SK-N-SH treated with all-trans-retinoic acid at 6 μM for 48 hours (cell line): ENCODE measurements around the gene PRICKLE1.

ENCODE experiments used
- ATAC-seq: fragments of 200-7000 bp; cut with Tn5 transposase; 3 replicates; pipeline ENCODE4 v1.9.1; 2020; ENCODE audit warnings: mild to moderate bottlenecking, moderate library complexity
- ARNTL ChIP-seq: fragments of 450-650 bp; formaldehyde crosslinking; IDR thresholded peaks from 2 replicates; pipeline ENCODE4 v1.5.0; 2020; ENCODE audit warnings: low read depth, mild to moderate bottlenecking, moderate library complexity, borderline replicate concordance
- BACH2 ChIP-seq: fragments of 250-450 bp; sonication (Bioruptor Pico); IDR thresholded peaks from 2 replicates; pipeline ENCODE4 v1.9.0; 2021; ENCODE audit warnings: mild to moderate bottlenecking, borderline replicate concordance
- CSDC2 ChIP-seq: fragments of 250-450 bp; sonication (Bioruptor Pico); IDR thresholded peaks from 2 replicates; pipeline ENCODE4 v1.5.0; 2020; ENCODE audit warnings: mild to moderate bottlenecking, moderate library complexity
- ESRRG ChIP-seq: fragments of 250-450 bp; sonication (Bioruptor Pico); IDR thresholded peaks from 2 replicates; pipeline ENCODE4 v1.6.1; 2021; ENCODE audit warnings: mild to moderate bottlenecking
- GLIS3 ChIP-seq: fragments of 250-450 bp; sonication (Bioruptor Pico); IDR thresholded peaks from 2 replicates; pipeline ENCODE4 v1.5.0; 2020; ENCODE audit warnings: mild to moderate bottlenecking, moderate library complexity
- ISL1 ChIP-seq: fragments of 250-450 bp; sonication (Bioruptor Pico); IDR thresholded peaks from 2 replicates; pipeline ENCODE4 v2.1.2; 2022; ENCODE audit warnings: mild to moderate bottlenecking, moderate library complexity
- PATZ1 ChIP-seq: fragments of 250-450 bp; sonication (Bioruptor Pico); IDR thresholded peaks from 2 replicates; pipeline ENCODE4 v1.8.0; 2020; ENCODE audit warnings: mild to moderate bottlenecking, moderate library complexity, borderline replicate concordance
- PPARA ChIP-seq: fragments of 250-450 bp; sonication (Bioruptor Pico); IDR thresholded peaks from 2 replicates; pipeline ENCODE4 v1.5.0; 2020; ENCODE audit warnings: mild to moderate bottlenecking, borderline replicate concordance
- RARB ChIP-seq: fragments of 250-450 bp; sonication (Bioruptor Pico); IDR thresholded peaks from 2 replicates; pipeline ENCODE4 v1.8.0; 2021; ENCODE audit warnings: mild to moderate bottlenecking, moderate library complexity
- SNAI2 ChIP-seq: fragments of 250-450 bp; sonication (Bioruptor Pico); IDR thresholded peaks from 2 replicates; pipeline ENCODE4 v1.5.0; 2020; ENCODE audit warnings: mild to moderate bottlenecking, moderate library complexity
- TCF4 ChIP-seq: fragments of 250-450 bp; sonication (Bioruptor Pico); IDR thresholded peaks from 2 replicates; pipeline ENCODE4 v1.8.0; 2021; ENCODE audit warnings: mild to moderate bottlenecking, moderate library complexity, borderline replicate concordance
- TOX ChIP-seq: fragments of 250-450 bp; sonication (Bioruptor Pico); IDR thresholded peaks from 2 replicates; pipeline ENCODE4 v1.8.0; 2021; ENCODE audit warnings: mild to moderate bottlenecking, moderate library complexity, borderline replicate concordance
- TSHZ2 ChIP-seq: fragments of 250-450 bp; sonication (Bioruptor Pico); IDR thresholded peaks from 2 replicates; pipeline ENCODE4 v1.5.0; 2020; ENCODE audit warnings: mild to moderate bottlenecking, moderate library complexity
- ZC3H10 ChIP-seq: fragments of 250-450 bp; sonication (Bioruptor Pico); IDR thresholded peaks from 2 replicates; pipeline ENCODE4 v1.5.1; 2021; ENCODE audit warnings: mild to moderate bottlenecking, moderate library complexity
- ZFP3 ChIP-seq: fragments of 250-450 bp; sonication (Bioruptor Pico); IDR thresholded peaks from 2 replicates; pipeline ENCODE4 v1.5.0; 2020; ENCODE audit warnings: mild to moderate bottlenecking, moderate library complexity
- ZFP30 ChIP-seq: fragments of 450-650 bp; formaldehyde crosslinking; IDR thresholded peaks from 2 replicates; pipeline ENCODE4 v1.5.0; 2022; ENCODE audit warnings: mild to moderate bottlenecking, moderate library complexity
- ZNF565 ChIP-seq: fragments of 450-650 bp; formaldehyde crosslinking; conservative IDR thresholded peaks from 2 replicates; pipeline ENCODE4 v1.5.0; 2020; ENCODE audit warnings: low read depth, mild to moderate bottlenecking, moderate library complexity
- ZNF70 ChIP-seq: fragments of 450-650 bp; formaldehyde crosslinking; IDR thresholded peaks from 2 replicates; pipeline ENCODE4 v1.5.0; 2020; ENCODE audit warnings: mild to moderate bottlenecking, moderate library complexity
- ZNF8 ChIP-seq: fragments of 450-650 bp; formaldehyde crosslinking; IDR thresholded peaks from 2 replicates; pipeline ENCODE4 v1.5.0; 2020; ENCODE audit warnings: mild to moderate bottlenecking, moderate library complexity
- TF ChIP-seq, protein P1 (sequence below): fragments of 250-450 bp; sonication (Bioruptor Pico); IDR thresholded peaks from 2 replicates; pipeline ENCODE4 v1.8.0; 2021; ENCODE audit warnings: low read depth, mild to moderate bottlenecking, moderate library complexity, borderline replicate concordance
- TF ChIP-seq, protein P2 (sequence below): fragments of 250-450 bp; sonication (Bioruptor Pico); IDR thresholded peaks from 2 replicates; pipeline ENCODE4 v1.5.1; 2021; ENCODE audit warnings: mild to moderate bottlenecking, moderate library complexity
- TF ChIP-seq, protein P3 (sequence below): fragments of 250-450 bp; sonication (Bioruptor Pico); IDR thresholded peaks from 2 replicates; pipeline ENCODE4 v1.5.1; 2020; ENCODE audit warnings: low read depth, mild to moderate bottlenecking, moderate library complexity

Gene PRICKLE1

DNA sequence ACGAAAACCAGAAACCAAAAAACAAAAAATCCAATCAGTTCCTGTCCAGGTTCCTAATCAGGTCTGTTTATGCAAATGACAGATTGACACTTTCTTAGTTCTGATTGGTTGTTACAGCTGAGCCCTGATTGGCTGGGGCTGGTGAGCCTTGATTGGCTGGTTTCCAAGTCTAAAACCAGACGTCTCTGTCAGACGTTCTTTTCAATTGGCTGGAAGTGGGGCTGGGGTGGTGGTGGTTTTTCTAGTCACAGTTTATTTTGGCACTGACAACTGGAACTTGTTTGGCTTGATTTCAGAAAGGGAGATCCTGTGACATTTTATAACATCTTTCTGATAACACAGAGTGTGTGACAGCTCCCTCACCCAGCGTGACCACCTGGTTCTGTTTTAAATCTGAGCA is 36.1 kb upstream of the PRICKLE1 start:
- TF ChIP-seq, protein P1, sequence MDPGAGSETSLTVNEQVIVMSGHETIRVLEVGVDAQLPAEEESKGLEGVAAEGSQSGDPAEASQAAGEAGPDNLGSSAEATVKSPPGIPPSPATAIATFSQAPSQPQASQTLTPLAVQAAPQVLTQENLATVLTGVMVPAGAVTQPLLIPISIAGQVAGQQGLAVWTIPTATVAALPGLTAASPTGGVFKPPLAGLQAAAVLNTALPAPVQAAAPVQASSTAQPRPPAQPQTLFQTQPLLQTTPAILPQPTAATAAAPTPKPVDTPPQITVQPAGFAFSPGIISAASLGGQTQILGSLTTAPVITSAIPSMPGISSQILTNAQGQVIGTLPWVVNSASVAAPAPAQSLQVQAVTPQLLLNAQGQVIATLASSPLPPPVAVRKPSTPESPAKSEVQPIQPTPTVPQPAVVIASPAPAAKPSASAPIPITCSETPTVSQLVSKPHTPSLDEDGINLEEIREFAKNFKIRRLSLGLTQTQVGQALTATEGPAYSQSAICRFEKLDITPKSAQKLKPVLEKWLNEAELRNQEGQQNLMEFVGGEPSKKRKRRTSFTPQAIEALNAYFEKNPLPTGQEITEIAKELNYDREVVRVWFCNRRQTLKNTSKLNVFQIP (CRISPR knock-in tag) = no peak
- TF ChIP-seq ZNF8 (no peak), BACH2 (CRISPR knock-in tag) (no peak), ISL1 (CRISPR knock-in tag) (no peak)
- no peak for ATAC-seq

DNA sequence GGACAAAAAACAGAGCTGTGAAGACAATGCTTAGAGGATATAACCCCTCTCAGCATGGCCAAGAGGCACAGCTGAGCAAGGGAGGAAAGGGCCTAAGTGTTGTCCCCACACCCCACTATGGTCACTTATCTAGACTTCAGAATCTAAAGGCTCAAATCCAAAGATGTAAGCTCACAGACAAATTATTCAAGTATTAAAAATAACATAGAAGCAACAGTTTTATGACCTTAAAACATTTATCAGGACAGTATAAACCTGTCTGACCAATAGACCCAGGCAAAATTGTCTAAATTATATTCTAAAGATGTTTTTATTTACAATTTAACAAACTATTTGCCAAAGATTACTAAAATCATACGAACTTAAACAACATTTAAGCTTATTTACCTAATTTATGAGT is 28.1 kb upstream of the PRICKLE1 start:
- TF ChIP-seq ZFP3 (no peak), ZNF565 (no peak), ZNF8 (no peak), PPARA (no peak), PATZ1 (CRISPR knock-in tag) (no peak), CSDC2 (no peak), ZFP30 (CRISPR knock-in tag) (no peak), ISL1 (CRISPR knock-in tag) (no peak)
- TF ChIP-seq, protein P1 (CRISPR knock-in tag) = no peak
- ATAC-seq = no peak

GRCh38 chr12:42615006-42615405 is 25.5 kb upstream of the PRICKLE1 start:
- TF ChIP-seq, protein P2, sequence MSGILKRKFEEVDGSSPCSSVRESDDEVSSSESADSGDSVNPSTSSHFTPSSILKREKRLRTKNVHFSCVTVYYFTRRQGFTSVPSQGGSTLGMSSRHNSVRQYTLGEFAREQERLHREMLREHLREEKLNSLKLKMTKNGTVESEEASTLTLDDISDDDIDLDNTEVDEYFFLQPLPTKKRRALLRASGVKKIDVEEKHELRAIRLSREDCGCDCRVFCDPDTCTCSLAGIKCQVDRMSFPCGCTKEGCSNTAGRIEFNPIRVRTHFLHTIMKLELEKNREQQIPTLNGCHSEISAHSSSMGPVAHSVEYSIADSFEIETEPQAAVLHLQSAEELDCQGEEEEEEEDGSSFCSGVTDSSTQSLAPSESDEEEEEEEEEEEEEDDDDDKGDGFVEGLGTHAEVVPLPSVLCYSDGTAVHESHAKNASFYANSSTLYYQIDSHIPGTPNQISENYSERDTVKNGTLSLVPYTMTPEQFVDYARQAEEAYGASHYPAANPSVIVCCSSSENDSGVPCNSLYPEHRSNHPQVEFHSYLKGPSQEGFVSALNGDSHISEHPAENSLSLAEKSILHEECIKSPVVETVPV (CRISPR knock-in tag) = no peak
- TF ChIP-seq ZNF565 (no peak), ZNF70 (no peak), GLIS3 (CRISPR knock-in tag) (no peak), TOX (CRISPR knock-in tag) (no peak), ZC3H10 (CRISPR knock-in tag) (no peak), ARNTL (no peak), PPARA (no peak), BACH2 (CRISPR knock-in tag) (no peak), ESRRG (CRISPR knock-in tag) (no peak), ZNF8 (no peak), ZFP30 (CRISPR knock-in tag) (no peak), SNAI2 (CRISPR knock-in tag) (no peak), TSHZ2 (no peak), TCF4 (CRISPR knock-in tag) (no peak), ZFP3 (no peak), RARB (CRISPR knock-in tag) (no peak), ISL1 (CRISPR knock-in tag) (no peak)
- TF ChIP-seq, protein P1 (CRISPR knock-in tag) = no peak
- TF ChIP-seq, protein P3, sequence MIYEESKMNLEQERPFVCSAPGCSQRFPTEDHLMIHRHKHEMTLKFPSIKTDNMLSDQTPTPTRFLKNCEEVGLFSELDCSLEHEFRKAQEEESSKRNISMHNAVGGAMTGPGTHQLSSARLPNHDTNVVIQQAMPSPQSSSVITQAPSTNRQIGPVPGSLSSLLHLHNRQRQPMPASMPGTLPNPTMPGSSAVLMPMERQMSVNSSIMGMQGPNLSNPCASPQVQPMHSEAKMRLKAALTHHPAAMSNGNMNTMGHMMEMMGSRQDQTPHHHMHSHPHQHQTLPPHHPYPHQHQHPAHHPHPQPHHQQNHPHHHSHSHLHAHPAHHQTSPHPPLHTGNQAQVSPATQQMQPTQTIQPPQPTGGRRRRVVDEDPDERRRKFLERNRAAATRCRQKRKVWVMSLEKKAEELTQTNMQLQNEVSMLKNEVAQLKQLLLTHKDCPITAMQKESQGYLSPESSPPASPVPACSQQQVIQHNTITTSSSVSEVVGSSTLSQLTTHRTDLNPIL (CRISPR knock-in tag) = no peak
- no peak for ATAC-seq
